Trophoblast cell (in vitro differentiated cells and primary cell): Measurements from ENCODE around the gene HAGHL.

Experiments used
- DNase-seq, 2 donors: peaks; one replicate each; pipeline ENCODE4 v3.0.0-alpha.2; 2016
- H2AFZ ChIP-seq: 2 replicates; pipeline ENCODE4 v1.6.1; 2013; ENCODE audit warnings: low read length, moderate library complexity, mild to moderate bottlenecking; ENCODE audit not compliant: insufficient read depth, poor library complexity
- H2AK5ac ChIP-seq: 2 replicates; pipeline ENCODE4 v1.6.1; 2013; ENCODE audit warnings: mild to moderate bottlenecking, low read length
- H2BK120ac ChIP-seq: 2 replicates; pipeline ENCODE4 v1.6.1; 2013; ENCODE audit warnings: low read length, mild to moderate bottlenecking, moderate library complexity; ENCODE audit not compliant: insufficient read depth, poor library complexity
- H2BK12ac ChIP-seq: 2 replicates; pipeline ENCODE4 v1.6.1; 2013; ENCODE audit warnings: mild to moderate bottlenecking, low read length, moderate library complexity
- H2BK5ac ChIP-seq: 2 replicates; pipeline ENCODE4 v1.6.1; 2013; ENCODE audit warnings: low read length, low read depth, moderate library complexity, mild to moderate bottlenecking; ENCODE audit not compliant: poor library complexity
- H3K14ac ChIP-seq: 2 replicates; pipeline ENCODE4 v1.6.1; 2013; ENCODE audit warnings: mild to moderate bottlenecking, low read length
- H3K18ac ChIP-seq: 2 replicates; pipeline ENCODE4 v1.6.1; 2013; ENCODE audit warnings: mild to moderate bottlenecking, low read length
- H3K23ac ChIP-seq: 2 replicates; pipeline ENCODE4 v1.6.1; 2013; ENCODE audit warnings: low read length
- H3K27ac ChIP-seq: 2 replicates; pipeline ENCODE4 v1.5.1; 2013; ENCODE audit warnings: low read depth, mild to moderate bottlenecking, inconsistent platforms, low read length, moderate library complexity
- H3K27me3 ChIP-seq: 2 replicates; pipeline ENCODE4 v1.6.1; 2013; ENCODE audit warnings: inconsistent platforms, mild to moderate bottlenecking, low read length, moderate library complexity; ENCODE audit not compliant: insufficient read depth
- H3K36me3 ChIP-seq, 2 experiments: 1 replicate in 1 of 2; 2 replicates in 1 of 2; pipeline ENCODE4 v1.6.1; 2013; ENCODE audit warnings: low read length in 2 of 2, mild to moderate bottlenecking in 2 of 2, moderate library complexity in 1 of 2; ENCODE audit not compliant: insufficient read depth in 2 of 2, control insufficient read depth in 1 of 2
- H3K4ac ChIP-seq: 2 replicates; pipeline ENCODE4 v1.6.1; 2013; ENCODE audit warnings: low read depth, mild to moderate bottlenecking, low read length, moderate library complexity
- H3K4me1 ChIP-seq, 2 experiments: 1 replicate in 1 of 2; 2 replicates in 1 of 2; pipeline ENCODE4 v1.6.1; 2013; ENCODE audit warnings: low read length in 2 of 2, mild to moderate bottlenecking in 2 of 2, moderate library complexity in 1 of 2; ENCODE audit not compliant: insufficient read depth in 2 of 2, control insufficient read depth in 1 of 2
- H3K4me2 ChIP-seq: 2 replicates; pipeline ENCODE4 v1.6.1; 2013; ENCODE audit warnings: inconsistent platforms, mild to moderate bottlenecking, low read length, moderate library complexity
- H3K4me3 ChIP-seq: 2 replicates; pipeline ENCODE4 v1.5.1; 2013; ENCODE audit warnings: mild to moderate bottlenecking, low read depth, low read length, inconsistent platforms
- H3K79me1 ChIP-seq: one replicate; pipeline ENCODE4 v1.6.1; 2013; ENCODE audit warnings: low read length
- H3K79me2 ChIP-seq: 2 replicates; pipeline ENCODE4 v1.6.1; 2013; ENCODE audit warnings: low read length, mild to moderate bottlenecking; ENCODE audit not compliant: control insufficient read depth, insufficient read depth, poor library complexity
- H3K9ac ChIP-seq: 2 replicates; pipeline ENCODE4 v1.6.1; 2013; ENCODE audit warnings: mild to moderate bottlenecking, low read length
- H3K9me3 ChIP-seq: 2 replicates; pipeline ENCODE4 v1.6.1; 2013; ENCODE audit warnings: low read depth, mild to moderate bottlenecking, control low read depth, inconsistent platforms, low read length; ENCODE audit not compliant: insufficient read depth
- H4K12ac ChIP-seq: 2 replicates; pipeline ENCODE4 v1.6.1; 2013; ENCODE audit warnings: low read depth, mild to moderate bottlenecking, low read length, moderate library complexity
- H4K8ac ChIP-seq: 2 replicates; pipeline ENCODE4 v1.6.1; 2013; ENCODE audit warnings: low read depth, mild to moderate bottlenecking, low read length, moderate library complexity
- H4K91ac ChIP-seq: one replicate; pipeline ENCODE4 v1.6.1; 2013; ENCODE audit warnings: low read depth, mild to moderate bottlenecking, low read length, moderate library complexity
- WGBS: extraction: QIAGEN DNeasy Blood & Tissue Kit; methylation state at CpG from one replicate; pipeline ENCODE4 v1.1.7; 2013; ENCODE audit warnings: missing lambda C conversion rate; ENCODE audit not compliant: insufficient read length, insufficient coverage; ENCODE audit errors: extremely low coverage; 5-methylcytosine and 5-hydroxymethylcytosine counted together

The HAGHL gene

DNA sequence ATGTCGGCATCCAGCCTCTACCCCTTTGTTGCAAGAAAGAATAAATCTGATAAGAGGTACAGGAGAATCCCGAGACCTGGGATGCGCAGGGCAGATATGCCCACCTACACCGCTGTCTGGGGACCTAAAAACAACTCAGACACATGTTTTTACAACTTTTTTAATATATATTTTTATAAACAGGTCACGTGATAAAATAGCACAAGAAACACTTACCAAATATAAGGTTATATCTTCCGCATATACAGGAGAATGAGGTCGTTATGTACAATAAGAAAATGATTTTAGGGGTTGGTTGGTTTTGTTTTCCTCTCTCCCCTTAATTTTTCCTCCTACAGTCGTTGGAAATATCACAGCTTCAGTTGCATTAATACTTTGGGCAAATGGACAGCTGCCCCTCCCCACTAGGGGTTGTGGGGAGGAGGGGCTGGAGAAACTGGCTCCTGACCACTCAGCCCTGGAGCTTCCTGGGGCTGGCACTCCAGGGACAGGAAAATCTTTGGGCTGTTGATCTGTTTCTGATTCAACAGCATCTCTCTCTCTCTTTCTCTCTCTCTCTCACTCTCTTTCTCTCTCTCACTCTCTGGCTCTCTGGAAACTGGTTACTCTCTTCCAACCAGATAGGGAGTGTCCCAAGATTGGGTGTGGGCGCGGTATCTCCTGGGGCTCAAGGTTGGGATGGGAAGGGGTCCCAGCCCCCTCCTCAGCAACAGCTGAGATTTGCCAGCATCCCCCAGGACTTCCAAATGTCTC is 34.4 kb upstream of the HAGHL start:
- Histone ChIP-seq H3K4ac (no peak overlapping the region), H4K8ac (no peak overlapping the region), H4K91ac (no peak overlapping the region), H3K18ac (no peak overlapping the region), H3K27me3 (peaks cover 33% of the 10 kb centered on the region), H3K4me3 (no peak overlapping the region), H2BK12ac (no peak overlapping the region), H2AK5ac (no peak overlapping the region), H3K9ac (no peak overlapping the region), H2BK120ac (no peak overlapping the region), H3K79me1 (peaks cover 5% of the 10 kb centered on the region), H2AFZ (no peak overlapping the region), H3K79me2 (peaks cover 4% of the 10 kb centered on the region), H3K14ac (no peak overlapping the region), H3K23ac (no peak overlapping the region), H3K4me1 (peaks cover 11 to 21% of the 10 kb centered on the region in 2 experiments), H3K27ac (no peak overlapping the region), H4K12ac (no peak overlapping the region), H2BK5ac (no peak overlapping the region), H3K4me2 (no peak overlapping the region), H3K36me3 (peaks cover 2 to 4% of the 10 kb centered on the region in 2 experiments), H3K9me3 (peaks cover 16% of the 10 kb centered on the region)
- WGBS, result no CpG with 5 or more reads among the region's 10 CpGs
- DNase-seq, result no peak

GRCh38 chr16:693364-693763 is 33.5 kb upstream of the HAGHL start:
- Histone ChIP-seq H2BK12ac (no peak overlapping the region), H3K79me1 (peaks cover 5% of the 10 kb centered on the region), H4K8ac (no peak overlapping the region), H2BK120ac (no peak overlapping the region), H3K4me3 (no peak overlapping the region), H3K79me2 (peaks cover 4% of the 10 kb centered on the region), H3K4me2 (no peak overlapping the region), H2AK5ac (no peak overlapping the region), H3K23ac (no peak overlapping the region), H3K9ac (no peak overlapping the region), H4K91ac (no peak overlapping the region), H3K4ac (no peak overlapping the region), H3K14ac (no peak overlapping the region), H3K27ac (no peak overlapping the region), H4K12ac (no peak overlapping the region), H3K9me3 (peaks cover 14% of the 10 kb centered on the region), H3K18ac (no peak overlapping the region), H2BK5ac (no peak overlapping the region), H3K4me1 (peaks cover 11 to 21% of the 10 kb centered on the region in 2 experiments), H3K27me3 (peaks cover 33% of the 10 kb centered on the region), H3K36me3 (no peaks in the 10 kb centered on the region), H2AFZ (no peak overlapping the region)
- WGBS, result no CpG with 5 or more reads among the region's 22 CpGs
- DNase-seq, result no peak

GRCh38 chr16:693766-694165 is 33.1 kb upstream of the HAGHL start:
- peaks cover 33% of the 10 kb centered on the region for H3K27me3 ChIP-seq
- H2BK120ac ChIP-seq, result no peak overlapping the region
- H3K27ac ChIP-seq, result no peak overlapping the region
- H4K91ac ChIP-seq, result no peak overlapping the region
- no peak overlapping the region for H3K9ac ChIP-seq
- H4K8ac ChIP-seq, result no peak overlapping the region
- H2BK12ac ChIP-seq, result no peak overlapping the region
- no peak overlapping the region for H3K23ac ChIP-seq
- H3K18ac ChIP-seq, result no peak overlapping the region
- peaks cover 14% of the 10 kb centered on the region for H3K9me3 ChIP-seq
- H3K79me1 ChIP-seq, result peaks cover 5% of the 10 kb centered on the region
- H2BK5ac ChIP-seq, result no peak overlapping the region
- no peak overlapping the region for H3K4me3 ChIP-seq
- no peaks in the 10 kb centered on the region for H3K36me3 ChIP-seq
- peaks cover 11 to 21% of the 10 kb centered on the region in 2 experiments for H3K4me1 ChIP-seq
- no peak overlapping the region for H2AK5ac ChIP-seq
- no CpG with 5 or more reads among the region's 37 CpGs for WGBS
- no peak overlapping the region for H4K12ac ChIP-seq
- no peak overlapping the region for H3K4me2 ChIP-seq
- H3K4ac ChIP-seq, result no peak overlapping the region
- no peak overlapping the region for H3K14ac ChIP-seq
- no peak overlapping the region for H2AFZ ChIP-seq
- no peak for DNase-seq
- H3K79me2 ChIP-seq, result peaks cover 4% of the 10 kb centered on the region

DNA sequence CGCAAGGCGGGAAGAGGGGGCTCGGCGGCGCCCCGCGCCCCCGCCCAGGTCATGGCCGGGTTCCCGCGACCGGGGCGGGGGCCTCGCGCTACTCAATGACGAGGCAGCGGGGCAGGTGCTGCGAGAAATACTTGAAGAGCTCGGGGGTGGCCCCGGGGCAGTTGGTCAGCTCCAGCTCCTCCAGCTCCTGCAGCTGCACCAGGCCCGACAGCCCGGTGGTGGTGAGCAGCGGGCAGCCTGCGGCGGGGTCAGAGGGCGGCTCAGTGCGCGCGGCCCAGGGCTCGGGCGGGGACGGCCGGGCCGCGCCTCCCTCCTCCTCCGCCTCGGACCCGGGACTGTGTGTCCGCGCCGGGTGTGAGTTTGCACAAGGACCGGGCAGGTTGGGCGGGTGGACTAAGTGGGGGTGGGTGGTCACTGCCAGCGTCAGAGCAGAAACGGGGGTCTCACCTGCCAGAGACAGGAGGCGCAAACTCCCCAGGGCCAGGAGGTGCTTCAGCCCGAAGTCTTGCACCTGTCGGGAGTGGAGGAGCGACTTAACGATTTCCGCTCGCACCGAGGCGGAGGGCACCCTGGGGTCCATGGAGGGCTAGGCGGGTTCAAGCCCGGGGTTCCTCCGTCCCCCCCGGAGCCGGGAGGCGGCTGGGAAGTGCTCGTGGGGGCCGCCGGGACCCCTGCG is 32.6 kb upstream of the HAGHL start:
- H2AK5ac ChIP-seq, result no peak overlapping the region
- no CpG with 5 or more reads among the region's 64 CpGs for WGBS

More for the DNA sequence above, 32.6 kb upstream of the HAGHL start:
- peaks cover 14% of the 10 kb centered on the region for H3K9me3 ChIP-seq
- no peak overlapping the region for H3K4me3 ChIP-seq
- no peak overlapping the region for H3K27ac ChIP-seq
- no peak overlapping the region for H4K12ac ChIP-seq
- H3K23ac ChIP-seq, result no peak overlapping the region
- H3K9ac ChIP-seq, result no peak overlapping the region
- peaks cover 4% of the 10 kb centered on the region for H3K79me2 ChIP-seq
- peaks cover 5% of the 10 kb centered on the region for H3K79me1 ChIP-seq
- no peak overlapping the region for H2AFZ ChIP-seq
- H2BK5ac ChIP-seq, result no peak overlapping the region
- H3K36me3 ChIP-seq, result no peaks in the 10 kb centered on the region
- H2BK120ac ChIP-seq, result no peak overlapping the region
- H3K14ac ChIP-seq, result no peak overlapping the region
- H3K4me1 ChIP-seq, result peaks cover 11 to 17% of the 10 kb centered on the region in 2 experiments
- no peak overlapping the region for H3K18ac ChIP-seq
- H4K91ac ChIP-seq, result no peak overlapping the region
- H2BK12ac ChIP-seq, result no peak overlapping the region
- H3K27me3 ChIP-seq, result peaks cover 33% of the 10 kb centered on the region
- DNase-seq, result peak; percentile 90 to 94
- no peak overlapping the region for H3K4ac ChIP-seq
- no peak overlapping the region for H4K8ac ChIP-seq
- no peak overlapping the region for H3K4me2 ChIP-seq
